ENCODE measurements around the gene FRMD1.

FRMD1 gene

GRCh38 chr6:168075216-168075615 lies 3.8 kb downstream of the FRMD1 start:
- DNase-seq = no peak

GRCh38 chr6:168073937-168074730 lies 4.9 kb downstream of the FRMD1 start:
- DNase-seq = no peak

- no peak for DNase-seq
Measured at GRCh38 chr6:168072730-168073129, 6.3 kb downstream of the FRMD1 start.

- no peak for DNase-seq
Measured at GRCh38 chr6:168072261-168072660, 6.8 kb downstream of the FRMD1 start.

- DNase-seq = no peak
Measured at GRCh38 chr6:168071620-168072019, 7.4 kb downstream of the FRMD1 start.

GRCh38 chr6:168070804-168071203 lies 8.2 kb downstream of the FRMD1 start:
- no peak for DNase-seq

GRCh38 chr6:168067081-168067759 lies 11.8 kb downstream of the FRMD1 start:
- DNase-seq = no peak

- no peak for DNase-seq
Measured at GRCh38 chr6:168064226-168064807, 14.7 kb downstream of the FRMD1 start.

- DNase-seq = no peak
Measured at GRCh38 chr6:168063431-168063830, 15.6 kb downstream of the FRMD1 start.

GRCh38 chr6:168062346-168063289 lies 16.4 kb downstream of the FRMD1 start:
- no peak for DNase-seq

- DNase-seq = peak; percentile 67
Measured at GRCh38 chr6:168061269-168062210, 17.5 kb downstream of the FRMD1 start.

GRCh38 chr6:168060521-168060931 lies 18.5 kb downstream of the FRMD1 start:
- no peak for DNase-seq

- DNase-seq = no peak
Measured at GRCh38 chr6:168058691-168059551, 20.1 kb downstream of the FRMD1 start.

GRCh38 chr6:168057836-168058235 lies 21.2 kb downstream of the FRMD1 start:
- no peak for DNase-seq

- DNase-seq = no peak
Measured at GRCh38 chr6:168056892-168057527, 22.0 kb downstream of the FRMD1 start.

- no peak for DNase-seq
Measured at GRCh38 chr6:168055696-168056489, 23.1 kb downstream of the FRMD1 start.

- DNase-seq = no peak
Measured at GRCh38 chr6:168054765-168055560, 24.0 kb downstream of the FRMD1 start.

GRCh38 chr6:168053957-168054471 lies 25.0 kb downstream of the FRMD1 start:
- no peak for DNase-seq
